ENCODE measurements around the gene NEIL1.
"Not testable (repeated sequence)": the region's sequence is repeated elsewhere in the genome, so short reads cannot be mapped to it uniquely, and the experiment has no call there.

The NEIL1 gene

DNA sequence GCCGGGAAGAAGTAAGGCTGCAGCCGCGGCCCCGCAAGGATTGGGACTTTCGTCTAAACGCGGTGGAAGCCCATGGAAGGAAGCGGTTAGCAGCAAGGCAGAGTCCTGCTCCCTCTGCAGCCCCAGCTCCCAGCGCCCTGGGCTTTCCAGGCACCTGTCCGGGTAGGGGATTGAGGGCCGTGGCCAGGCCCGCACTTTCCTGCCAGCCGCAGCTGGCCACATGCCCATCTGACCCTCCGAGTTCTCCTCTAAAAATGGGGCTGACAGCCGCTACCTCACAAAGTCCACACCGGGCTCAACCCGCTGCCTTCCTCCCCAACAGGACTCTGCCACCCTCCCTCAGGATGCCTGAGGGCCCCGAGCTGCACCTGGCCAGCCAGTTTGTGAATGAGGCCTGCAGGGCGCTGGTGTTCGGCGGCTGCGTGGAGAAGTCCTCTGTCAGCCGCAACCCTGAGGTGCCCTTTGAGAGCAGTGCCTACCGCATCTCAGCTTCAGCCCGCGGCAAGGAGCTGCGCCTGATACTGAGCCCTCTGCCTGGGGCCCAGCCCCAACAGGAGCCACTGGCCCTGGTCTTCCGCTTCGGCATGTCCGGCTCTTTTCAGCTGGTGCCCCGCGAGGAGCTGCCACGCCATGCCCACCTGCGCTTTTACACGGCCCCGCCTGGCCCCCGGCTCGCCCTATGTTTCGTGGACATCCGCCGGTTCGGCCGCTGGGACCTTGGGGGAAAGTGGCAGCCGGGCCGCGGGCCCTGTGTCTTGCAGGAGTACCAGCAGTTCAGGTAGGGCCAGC lies 1.9 kb downstream of the NEIL1 start:
- H3K27ac ChIP-seq: peak overlapping the region; percentile 82

DNA sequence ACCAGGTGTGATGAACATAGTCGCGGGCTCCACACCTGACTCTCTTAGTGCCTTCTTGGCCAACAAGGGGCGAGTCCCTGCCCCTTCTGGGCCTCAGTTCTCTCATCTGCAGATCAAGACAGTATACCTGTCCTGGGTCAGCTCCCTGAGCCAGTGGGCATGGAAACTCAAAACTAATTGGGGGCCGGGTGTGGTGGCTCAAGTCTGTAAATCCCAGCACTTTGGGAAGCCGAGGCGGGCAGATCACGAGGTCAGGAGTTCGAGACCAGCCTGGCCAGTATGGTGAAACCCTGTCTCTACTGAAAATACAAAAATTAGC lies 2.5 kb downstream of the NEIL1 start:
- Histone ChIP-seq H3K4me3 (ENCODE audit: low read depth in 1 of 2, low read length in 1 of 2) (peak overlapping the region in 1 of 2 experiments; percentile 66), H3K27me3 (peaks cover 50% of the 10 kb centered on the region), H3K36me3 (peaks cover 13% of the 10 kb centered on the region), H3K4me1 (ENCODE audit: control insufficient read depth in 1 of 2, insufficient read depth in 1 of 2, low read depth in 1 of 2, low read length in 1 of 2) (peaks cover 42 to 46% of the 10 kb centered on the region in 2 experiments), H3K27ac (peak overlapping the region; percentile 82)
- not testable (repeated sequence) for H3K9me3 ChIP-seq

More for the DNA sequence above, 1.9 kb downstream of the NEIL1 start:
- peaks cover 8% of the 10 kb centered on the region for H3K36me3 ChIP-seq
- TF ChIP-seq, protein P1, sequence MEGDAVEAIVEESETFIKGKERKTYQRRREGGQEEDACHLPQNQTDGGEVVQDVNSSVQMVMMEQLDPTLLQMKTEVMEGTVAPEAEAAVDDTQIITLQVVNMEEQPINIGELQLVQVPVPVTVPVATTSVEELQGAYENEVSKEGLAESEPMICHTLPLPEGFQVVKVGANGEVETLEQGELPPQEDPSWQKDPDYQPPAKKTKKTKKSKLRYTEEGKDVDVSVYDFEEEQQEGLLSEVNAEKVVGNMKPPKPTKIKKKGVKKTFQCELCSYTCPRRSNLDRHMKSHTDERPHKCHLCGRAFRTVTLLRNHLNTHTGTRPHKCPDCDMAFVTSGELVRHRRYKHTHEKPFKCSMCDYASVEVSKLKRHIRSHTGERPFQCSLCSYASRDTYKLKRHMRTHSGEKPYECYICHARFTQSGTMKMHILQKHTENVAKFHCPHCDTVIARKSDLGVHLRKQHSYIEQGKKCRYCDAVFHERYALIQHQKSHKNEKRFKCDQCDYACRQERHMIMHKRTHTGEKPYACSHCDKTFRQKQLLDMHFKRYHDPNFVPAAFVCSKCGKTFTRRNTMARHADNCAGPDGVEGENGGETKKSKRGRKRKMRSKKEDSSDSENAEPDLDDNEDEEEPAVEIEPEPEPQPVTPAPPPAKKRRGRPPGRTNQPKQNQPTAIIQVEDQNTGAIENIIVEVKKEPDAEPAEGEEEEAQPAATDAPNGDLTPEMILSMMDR (IDR thresholded peaks at IDR 0.05): no peak
- H3K27me3 ChIP-seq: peaks cover 56% of the 10 kb centered on the region
- H3K9me3 ChIP-seq: no peaks in the 10 kb centered on the region
- H3K4me1 ChIP-seq (ENCODE audit: control insufficient read depth in 1 of 2, insufficient read depth in 1 of 2, low read depth in 1 of 2, low read length in 1 of 2): peaks cover 42 to 46% of the 10 kb centered on the region in 2 experiments
- peak overlapping the region; percentile 54 to 66 for H3K4me3 ChIP-seq (ENCODE audit: low read depth in 1 of 2, low read length in 1 of 2)

DNA sequence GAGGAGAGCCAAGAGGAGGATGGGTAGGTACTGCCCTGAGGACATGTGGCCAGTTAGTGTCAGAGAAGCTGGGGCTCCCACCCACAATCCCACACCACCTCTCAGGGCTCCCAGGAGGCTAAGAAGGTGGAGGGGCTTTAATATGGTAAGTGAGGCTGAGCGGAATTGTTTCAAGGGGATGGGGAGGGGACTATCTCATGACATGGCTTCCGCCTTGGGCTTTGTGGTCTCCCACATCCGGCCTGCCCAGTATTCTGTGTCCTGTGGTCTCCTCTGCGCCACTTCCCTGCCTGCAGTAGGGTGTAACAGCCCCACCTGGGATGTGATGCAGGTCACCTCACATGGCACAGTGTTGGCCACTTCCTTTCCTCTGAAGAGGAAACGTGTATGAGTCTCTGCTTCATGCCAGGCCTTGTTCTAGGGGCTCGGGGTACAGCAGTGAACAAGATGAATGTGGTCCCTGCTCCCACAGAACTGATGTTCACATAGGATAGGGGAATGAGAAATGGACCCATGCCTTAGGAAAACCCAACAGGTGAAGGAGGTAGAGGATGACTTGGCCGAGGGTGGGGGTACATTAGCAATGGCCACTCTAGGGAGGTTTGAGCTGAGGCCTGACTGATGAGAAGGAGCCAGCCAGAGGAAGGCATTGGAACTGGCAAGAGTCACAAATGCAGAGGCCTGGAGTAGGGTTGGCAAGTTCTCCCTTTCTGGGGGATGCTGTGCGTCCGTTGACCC lies 3.2 kb downstream of the NEIL1 start:
- Histone ChIP-seq H3K9me3 (no peaks in the 10 kb centered on the region), H3K27me3 (peaks cover 43% of the 10 kb centered on the region), H3K27ac (peak overlapping the region; percentile 82), H3K36me3 (peaks cover 20% of the 10 kb centered on the region), H3K4me1 (ENCODE audit: control insufficient read depth in 1 of 2, insufficient read depth in 1 of 2, low read depth in 1 of 2, low read length in 1 of 2) (peaks cover 42 to 46% of the 10 kb centered on the region in 2 experiments), H3K4me3 (ENCODE audit: low read depth in 1 of 2, low read length in 1 of 2) (peak overlapping the region in 1 of 2 experiments; percentile 10)
- TF ChIP-seq, protein P1 (IDR thresholded peaks at IDR 0.05): peak; percentile 9

DNA sequence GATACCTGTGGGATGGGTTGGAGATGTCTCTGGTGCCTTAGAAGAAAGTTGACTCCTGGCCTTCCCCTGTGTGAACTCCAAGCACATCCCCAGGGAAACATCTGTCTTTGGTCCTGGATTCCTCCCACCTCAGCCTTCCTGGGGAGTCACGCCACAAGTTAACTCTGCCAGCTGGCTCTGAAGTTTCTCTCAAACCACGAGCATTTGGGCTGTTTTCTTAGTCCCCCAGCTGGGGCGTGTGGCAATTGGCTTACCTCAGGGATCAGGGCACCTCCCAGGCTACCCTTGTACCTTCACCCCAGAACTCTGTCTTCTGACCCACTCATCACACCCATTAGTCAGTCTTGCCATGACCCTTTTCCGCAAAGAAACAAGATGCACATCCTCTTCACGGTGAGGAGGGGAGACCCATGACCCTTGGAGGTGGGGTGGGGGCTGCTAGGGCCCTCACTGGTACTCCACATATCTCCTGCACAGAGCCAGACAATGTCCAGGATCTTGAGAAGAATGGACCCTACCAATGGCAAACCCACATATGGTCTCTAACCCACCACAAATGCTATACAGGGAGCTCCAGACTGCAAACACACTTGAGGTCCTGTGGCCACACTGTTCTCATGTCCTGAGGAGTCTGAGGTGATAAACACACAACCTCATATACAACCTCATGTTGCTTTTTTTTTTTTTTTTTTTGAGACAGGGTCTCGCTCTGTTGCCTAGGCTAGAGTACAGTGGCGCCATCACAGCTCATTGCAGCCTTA lies 3.9 kb downstream of the NEIL1 start:
- peaks cover 28% of the 10 kb centered on the region for H3K36me3 ChIP-seq
- H3K4me3 ChIP-seq (ENCODE audit: low read depth in 1 of 2, low read length in 1 of 2): peak overlapping the region in 1 of 2 experiments; percentile 10
- H3K27me3 ChIP-seq: peaks cover 35% of the 10 kb centered on the region
- TF ChIP-seq, protein P1 (IDR thresholded peaks at IDR 0.05): no peak
- H3K9me3 ChIP-seq: no peaks in the 10 kb centered on the region
- peak overlapping the region; percentile 82 for H3K27ac ChIP-seq
- peaks cover 42 to 46% of the 10 kb centered on the region in 2 experiments for H3K4me1 ChIP-seq (ENCODE audit: control insufficient read depth in 1 of 2, insufficient read depth in 1 of 2, low read depth in 1 of 2, low read length in 1 of 2)

DNA sequence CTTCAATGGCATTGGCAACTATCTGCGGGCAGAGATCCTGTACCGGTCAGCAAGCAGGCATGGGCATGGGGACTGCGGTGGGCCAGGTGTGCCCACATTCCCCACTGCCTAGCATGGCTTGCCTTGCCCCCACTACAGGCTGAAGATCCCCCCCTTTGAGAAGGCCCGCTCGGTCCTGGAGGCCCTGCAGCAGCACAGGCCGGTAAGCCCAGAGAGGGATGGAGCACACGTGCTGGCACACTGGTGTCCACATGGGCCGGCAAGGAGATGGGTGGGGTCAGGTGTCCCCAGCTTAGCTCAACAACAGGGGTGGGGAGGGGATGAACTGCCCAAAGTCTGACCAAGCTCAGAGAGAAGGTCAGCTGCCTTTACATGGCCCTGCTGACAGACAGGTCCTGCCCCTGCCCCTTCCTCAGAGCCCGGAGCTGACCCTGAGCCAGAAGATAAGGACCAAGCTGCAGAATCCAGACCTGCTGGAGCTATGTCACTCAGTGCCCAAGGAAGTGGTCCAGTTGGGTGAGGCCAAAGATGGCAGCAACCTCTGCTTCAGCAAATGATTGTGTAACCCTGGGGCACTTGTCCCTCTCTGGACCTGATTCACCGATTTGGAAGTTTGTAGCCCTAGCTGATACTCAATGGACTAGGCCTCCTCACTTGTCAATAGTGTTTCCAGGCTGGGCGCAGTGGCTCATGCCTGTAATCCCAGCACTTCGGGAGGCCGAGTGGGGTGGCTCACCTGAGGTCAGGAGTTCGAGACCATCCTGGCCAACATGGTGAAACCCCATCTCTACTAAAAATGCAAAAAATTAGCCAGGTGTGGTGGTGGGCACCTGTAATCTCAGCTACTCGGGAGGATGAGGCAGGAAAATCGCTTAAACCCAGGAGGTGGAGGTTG lies 5.6 kb downstream of the NEIL1 start:
- Histone ChIP-seq H3K27me3 (peaks cover 19% of the 10 kb centered on the region), H3K9me3 (no peaks in the 10 kb centered on the region), H3K27ac (peak overlapping the region; percentile 8), H3K4me3 (ENCODE audit: low read depth in 1 of 2, low read length in 1 of 2) (no peak overlapping the region), H3K4me1 (ENCODE audit: control insufficient read depth in 1 of 2, insufficient read depth in 1 of 2, low read depth in 1 of 2, low read length in 1 of 2) (peaks cover 33 to 36% of the 10 kb centered on the region in 2 experiments), H3K36me3 (peaks cover 44% of the 10 kb centered on the region)
- TF ChIP-seq, protein P1 (IDR thresholded peaks at IDR 0.05): no peak
